Skeletal muscle tissue (tissue), 4 donors: Measurements from ENCODE around the gene ABI3BP. TPM values are rescaled to one million over a fixed set of nuclear protein-coding genes. Genes with fewer than 3 reads are reported as not detected.
A peak's percentile ranks its signal among the peaks of the same experiment; 100 is the strongest.

ENCODE experiments used
- H3K27ac ChIP-seq: one replicate; pipeline ENCODE4 v1.7.0; 2013; ENCODE audit warnings: mild to moderate bottlenecking, low read depth, low read length, inconsistent platforms
- H3K27me3 ChIP-seq, 3 donors: one replicate each; pipeline ENCODE4 v1.7.0; 2013; ENCODE audit warnings: low read length in 3 of 3; ENCODE audit not compliant: control insufficient read depth in 3 of 3, insufficient read depth in 3 of 3
- H3K36me3 ChIP-seq, 3 donors: one replicate each; pipeline ENCODE4 v1.7.0; 2013; ENCODE audit warnings: low read length in 3 of 3; ENCODE audit not compliant: control insufficient read depth in 3 of 3, insufficient read depth in 3 of 3
- H3K4me1 ChIP-seq, 3 donors: one replicate each; pipeline ENCODE4 v1.7.0; 2013; ENCODE audit warnings: low read length in 3 of 3, mild to moderate bottlenecking in 3 of 3; ENCODE audit not compliant: control insufficient read depth in 3 of 3, insufficient read depth in 3 of 3
- H3K4me3 ChIP-seq, 3 donors: one replicate each; pipeline ENCODE4 v1.7.0; 2013; ENCODE audit warnings: low read length in 3 of 3
- H3K9ac ChIP-seq, 3 donors: one replicate each; pipeline ENCODE4 v1.7.0; 2013; ENCODE audit warnings: low read length in 3 of 3, mild to moderate bottlenecking in 3 of 3, moderate library complexity in 2 of 3, low read depth in 1 of 3
- H3K9me3 ChIP-seq, 3 donors: one replicate each; pipeline ENCODE4 v1.7.0; 2013; ENCODE audit warnings: low read length in 3 of 3; ENCODE audit not compliant: control insufficient read depth in 3 of 3
- total RNA-seq: library from RNA; depleted of rRNA; stranded (reverse); fragments of >200 nt; gene quantifications from one replicate; pipeline ENCODE4 v1.2.3, GENCODE V29; 2014
- donor health status: Osteomylitis.

Gene ABI3BP
- total RNA-seq, 1 donor from 2014 or later, result 63.2 TPM

DNA sequence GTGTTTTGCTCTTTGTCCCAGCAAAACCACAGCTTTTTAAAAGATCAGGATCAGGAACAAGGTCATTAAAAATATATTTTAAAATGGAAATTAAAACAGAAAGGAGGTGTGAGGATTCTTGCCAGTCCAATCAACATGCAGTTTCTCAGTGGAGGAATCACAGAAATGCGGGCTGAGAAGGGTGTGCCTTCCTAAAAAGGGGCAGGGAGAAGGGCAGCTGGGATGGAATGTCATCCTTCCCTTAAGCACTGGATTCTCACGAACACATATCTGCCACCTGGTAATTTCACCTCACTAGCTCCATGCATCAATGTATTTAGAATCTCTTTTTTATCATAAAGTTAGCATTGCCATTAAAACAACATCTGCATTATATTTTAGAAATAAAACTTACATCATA, 21.4 kb downstream of the ABI3BP start:
- no peak overlapping the region for H3K4me3 ChIP-seq
- H3K27me3 ChIP-seq, result no peaks in the 10 kb centered on the region
- H3K4me1 ChIP-seq, result peaks cover 0 to 2% (median 0%) of the 10 kb centered on the region in 3 donors
- H3K36me3 ChIP-seq, result no peaks in the 10 kb centered on the region
- H3K27ac ChIP-seq, result no peak overlapping the region
- no peak overlapping the region for H3K9ac ChIP-seq
- H3K9me3 ChIP-seq, result no peaks in the 10 kb centered on the region

DNA sequence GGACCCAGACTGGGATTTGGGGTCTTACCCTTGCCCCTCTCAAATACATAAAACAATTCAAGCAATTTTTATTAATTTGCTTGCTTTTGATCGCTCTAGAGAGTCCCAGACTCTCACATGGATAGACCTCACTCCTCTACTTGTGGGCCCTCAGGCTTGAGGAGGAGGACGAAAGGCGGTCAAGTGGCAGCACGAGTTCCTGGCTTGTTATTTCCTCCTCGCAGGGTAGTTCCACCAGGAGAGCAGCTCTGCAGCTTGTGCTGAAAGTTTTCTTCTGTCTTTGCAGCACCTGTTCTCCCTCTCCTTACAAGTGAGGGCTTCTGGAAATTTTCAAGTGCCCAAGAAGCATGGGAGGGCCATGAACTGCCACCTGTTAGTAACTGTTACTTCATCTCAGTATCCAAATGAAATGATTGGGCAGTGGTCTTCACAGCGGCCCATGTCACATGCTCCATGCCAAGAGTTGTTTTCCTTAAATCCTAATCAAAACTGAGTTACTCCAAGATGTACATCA, 22.7 kb downstream of the ABI3BP start:
- H3K9ac ChIP-seq, result no peak overlapping the region
- H3K27ac ChIP-seq, result no peak overlapping the region
- H3K4me1 ChIP-seq, result peaks cover 0 to 2% (median 0%) of the 10 kb centered on the region in 3 donors
- no peaks in the 10 kb centered on the region for H3K9me3 ChIP-seq
- H3K4me3 ChIP-seq, result no peak overlapping the region
- H3K36me3 ChIP-seq, result no peaks in the 10 kb centered on the region
- no peaks in the 10 kb centered on the region for H3K27me3 ChIP-seq

DNA sequence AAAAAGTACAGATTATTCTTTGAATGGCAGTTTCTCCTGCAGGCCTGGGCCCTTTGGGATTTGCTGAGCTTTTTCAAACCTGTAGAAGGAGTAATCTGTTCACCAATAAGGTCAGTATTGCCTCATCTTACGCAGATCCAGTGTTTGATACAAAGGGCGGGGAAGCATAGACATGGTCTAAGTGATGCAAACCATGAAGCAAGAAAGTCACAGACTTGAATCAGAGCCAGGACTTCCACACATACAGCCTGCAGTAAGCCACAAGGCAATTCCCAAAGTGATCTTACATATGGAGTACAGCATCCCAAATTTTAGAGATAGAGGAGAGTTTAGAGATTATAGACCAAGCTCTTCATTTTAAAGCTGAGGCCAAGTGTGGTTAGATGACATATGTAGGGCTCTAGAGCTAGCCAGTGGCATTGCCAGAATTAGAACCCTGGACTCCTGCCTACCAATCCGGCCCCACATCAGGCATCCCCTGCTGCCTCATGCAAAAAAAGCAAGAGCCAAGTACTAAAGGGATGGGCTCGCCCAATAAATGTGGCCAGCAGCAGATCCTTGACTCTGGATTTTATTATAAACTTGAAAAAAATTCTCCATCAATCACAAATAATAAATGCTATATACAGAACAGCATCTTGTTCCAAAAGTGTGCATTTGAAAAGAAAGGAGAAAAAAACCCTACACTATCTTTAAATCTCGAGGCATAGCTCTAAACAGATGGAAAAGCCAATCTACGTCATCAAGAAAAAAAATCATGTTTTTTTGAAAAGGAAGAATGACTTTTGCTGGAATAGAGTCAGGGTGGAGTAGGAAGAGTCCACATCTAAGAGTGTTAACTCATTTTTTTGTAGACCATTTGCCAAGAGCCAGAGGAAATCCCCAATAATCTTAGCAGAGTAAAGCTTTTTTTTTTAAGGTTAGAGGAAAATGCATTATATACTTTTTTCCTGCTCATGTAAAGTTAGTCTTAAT, 24.0 kb downstream of the ABI3BP start:
- Histone ChIP-seq H3K27ac (no peak overlapping the region), H3K4me1 (peaks cover 0 to 2% (median 0%) of the 10 kb centered on the region in 3 donors), H3K9me3 (no peaks in the 10 kb centered on the region), H3K9ac (no peak overlapping the region), H3K27me3 (no peaks in the 10 kb centered on the region), H3K4me3 (no peak overlapping the region), H3K36me3 (no peaks in the 10 kb centered on the region)

DNA sequence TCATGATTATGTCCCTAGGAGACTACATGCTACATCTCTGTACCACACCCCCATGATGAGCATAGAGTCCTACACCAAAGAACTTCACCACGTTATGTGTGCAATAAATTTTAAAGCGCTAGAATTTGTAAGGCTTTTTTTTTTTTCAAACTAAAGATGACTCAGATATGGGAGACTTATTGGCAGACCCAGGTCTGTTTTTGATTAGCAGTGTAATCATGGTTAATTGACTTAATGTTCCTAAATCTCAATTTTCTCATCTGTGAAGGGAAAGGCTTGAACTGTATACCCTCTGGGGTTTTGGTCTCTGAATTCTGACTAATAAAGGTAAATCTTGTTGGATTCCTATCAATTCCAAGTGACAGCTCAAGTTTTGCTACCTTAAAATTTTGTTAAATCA, 26.4 kb downstream of the ABI3BP start:
- no peak overlapping the region for H3K27ac ChIP-seq
- H3K9me3 ChIP-seq, result no peaks in the 10 kb centered on the region
- no peaks in the 10 kb centered on the region for H3K27me3 ChIP-seq
- H3K4me1 ChIP-seq, result peaks cover 0 to 2% (median 0%) of the 10 kb centered on the region in 3 donors
- no peak overlapping the region for H3K9ac ChIP-seq
- H3K36me3 ChIP-seq, result no peaks in the 10 kb centered on the region
- no peak overlapping the region for H3K4me3 ChIP-seq

DNA sequence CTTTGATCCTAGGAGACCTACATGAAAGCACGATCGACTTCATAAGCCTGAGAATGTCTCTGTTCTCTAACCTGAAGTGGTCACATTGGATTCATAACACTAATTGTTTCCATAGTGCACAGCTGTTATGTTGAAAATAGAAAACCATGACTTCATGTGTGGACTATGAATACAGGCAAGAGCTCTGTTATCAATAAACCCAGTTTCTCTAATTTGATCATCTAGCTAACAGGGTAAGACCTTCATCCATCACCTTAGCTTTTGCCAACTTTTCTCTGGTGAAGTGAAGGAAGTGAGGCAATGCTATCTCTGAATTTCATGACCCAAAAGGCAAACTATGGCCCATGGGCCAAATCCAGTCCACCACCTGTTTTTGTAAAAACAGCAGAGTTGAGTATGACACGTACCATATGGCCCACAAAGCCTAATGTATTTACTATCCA, 27.2 kb downstream of the ABI3BP start:
- Histone ChIP-seq H3K4me1 (peaks cover 0 to 2% (median 0%) of the 10 kb centered on the region in 3 donors), H3K27me3 (no peaks in the 10 kb centered on the region), H3K9ac (no peak overlapping the region), H3K27ac (no peak overlapping the region), H3K9me3 (no peaks in the 10 kb centered on the region), H3K36me3 (no peaks in the 10 kb centered on the region), H3K4me3 (no peak overlapping the region)

DNA sequence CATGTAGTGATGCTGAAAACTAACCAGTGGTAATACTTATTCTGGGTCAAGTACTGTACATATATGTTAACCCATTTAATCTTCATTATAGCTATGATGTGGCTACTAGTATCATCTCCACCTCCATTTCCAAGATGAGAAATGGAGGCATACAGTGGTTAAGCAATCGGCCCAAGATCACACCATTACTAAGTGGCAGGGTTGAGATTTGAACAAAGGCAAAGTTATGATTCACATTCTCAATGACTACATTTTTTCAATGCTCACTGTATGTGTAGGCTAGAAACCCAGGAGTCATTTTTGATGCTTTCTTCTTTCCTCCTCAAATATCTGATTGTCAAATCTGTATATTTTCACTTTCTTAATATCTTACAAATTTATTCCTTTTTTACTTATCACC, 30.2 kb downstream of the ABI3BP start:
- H3K4me1 ChIP-seq, result no peaks in the 10 kb centered on the region
- H3K27me3 ChIP-seq, result no peaks in the 10 kb centered on the region
- H3K9ac ChIP-seq, result no peak overlapping the region
- no peaks in the 10 kb centered on the region for H3K36me3 ChIP-seq
- no peak overlapping the region for H3K4me3 ChIP-seq
- H3K27ac ChIP-seq, result no peak overlapping the region
- H3K9me3 ChIP-seq, result peaks cover 0 to 2% (median 0%) of the 10 kb centered on the region in 3 donors

DNA sequence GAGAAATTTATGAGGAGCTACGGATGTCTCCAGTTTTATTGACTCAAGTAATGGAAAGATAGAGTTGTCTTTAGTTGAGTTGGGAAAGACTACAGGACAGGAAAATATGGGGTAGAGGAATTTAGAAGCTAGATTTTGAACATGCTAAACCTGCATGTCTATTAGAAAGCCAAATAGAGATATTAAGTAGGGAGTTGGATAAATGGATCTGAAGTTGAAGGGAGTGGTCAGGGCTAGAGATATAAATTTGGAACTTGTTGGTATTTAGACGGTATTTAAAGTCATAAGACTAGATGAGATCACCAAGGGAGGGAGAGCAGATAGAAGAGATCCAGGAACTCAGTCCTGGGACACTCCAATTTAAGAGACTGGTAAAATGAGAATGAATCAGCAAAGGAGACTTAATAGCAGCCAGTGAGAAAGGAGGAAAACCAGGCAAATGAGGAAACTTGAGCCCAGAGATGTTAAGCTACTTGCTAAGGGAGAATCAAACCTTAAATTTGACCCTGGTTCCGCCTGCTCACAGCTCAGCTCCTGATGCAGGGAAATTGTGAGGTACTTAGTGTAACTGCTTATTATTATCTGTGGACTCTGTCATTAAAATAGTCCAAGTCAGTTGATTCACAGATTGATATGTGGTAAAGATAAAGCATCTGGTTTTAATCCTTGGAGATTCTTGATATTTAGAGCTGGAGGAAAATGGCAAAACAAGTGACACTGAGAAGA, 35.8 kb downstream of the ABI3BP start:
- peak overlapping the region; percentile 23 for H3K27ac ChIP-seq
- H3K27me3 ChIP-seq, result no peaks in the 10 kb centered on the region
- H3K36me3 ChIP-seq, result no peaks in the 10 kb centered on the region
- H3K4me1 ChIP-seq, result no peaks in the 10 kb centered on the region
- peaks cover 0 to 2% (median 0%) of the 10 kb centered on the region in 3 donors for H3K9me3 ChIP-seq
- no peak overlapping the region for H3K4me3 ChIP-seq
- no peak overlapping the region for H3K9ac ChIP-seq

DNA sequence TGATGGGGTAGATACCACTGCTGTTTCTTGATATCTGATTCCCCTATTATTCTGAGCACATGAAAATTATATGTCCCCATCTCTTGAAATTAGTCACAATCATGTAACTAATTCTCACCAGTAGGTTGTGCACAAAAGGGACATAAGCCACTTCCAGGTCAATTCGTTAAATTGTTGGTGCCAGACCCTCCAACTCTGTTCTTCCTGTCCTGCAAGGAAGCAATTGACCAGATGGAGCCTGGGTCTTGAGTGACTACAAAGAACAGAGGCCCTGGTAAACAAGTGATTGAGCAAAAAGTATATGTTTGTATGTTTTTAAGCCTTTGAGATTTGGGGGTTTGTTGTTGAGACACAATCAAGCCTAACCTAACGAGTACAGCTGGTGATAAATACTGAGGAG, 36.9 kb downstream of the ABI3BP start:
- Histone ChIP-seq H3K9ac (no peak overlapping the region), H3K27me3 (no peaks in the 10 kb centered on the region), H3K9me3 (peaks cover 0 to 2% (median 0%) of the 10 kb centered on the region in 3 donors), H3K4me1 (no peaks in the 10 kb centered on the region), H3K4me3 (no peak overlapping the region), H3K27ac (no peak overlapping the region), H3K36me3 (no peaks in the 10 kb centered on the region)

DNA sequence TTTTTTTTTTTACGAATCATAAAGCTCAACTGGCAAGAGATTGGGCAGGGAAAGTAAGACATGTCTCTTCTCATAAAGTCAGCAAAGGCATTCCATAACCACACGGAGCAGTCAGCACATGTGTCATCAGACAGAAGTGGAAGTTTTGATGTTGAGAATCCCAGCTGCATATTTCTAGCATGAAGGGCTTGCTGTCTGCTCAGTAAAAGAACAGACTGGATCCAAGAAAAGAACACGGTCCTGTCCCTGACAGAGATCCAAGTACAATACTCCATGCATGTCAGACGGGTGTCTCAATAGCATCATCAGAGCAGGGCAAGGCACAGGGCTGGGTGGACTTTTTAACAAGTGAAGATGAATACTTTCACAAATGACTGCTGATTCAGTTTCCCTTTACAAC, 38.2 kb downstream of the ABI3BP start:
- Histone ChIP-seq H3K36me3 (no peaks in the 10 kb centered on the region), H3K4me1 (no peaks in the 10 kb centered on the region), H3K27me3 (no peaks in the 10 kb centered on the region), H3K9me3 (peaks cover 0 to 2% (median 0%) of the 10 kb centered on the region in 3 donors), H3K4me3 (no peak overlapping the region), H3K27ac (peak overlapping the region; percentile 42), H3K9ac (no peak overlapping the region)
